NCI-H1694 (cell line): Measurements from ENCODE around the gene CCDC154.

Experiments
- DNase-seq: peaks from one replicate; lab custom pipeline; 2025; lab: John Stamatoyannopoulos, UW

CCDC154 gene

DNA sequence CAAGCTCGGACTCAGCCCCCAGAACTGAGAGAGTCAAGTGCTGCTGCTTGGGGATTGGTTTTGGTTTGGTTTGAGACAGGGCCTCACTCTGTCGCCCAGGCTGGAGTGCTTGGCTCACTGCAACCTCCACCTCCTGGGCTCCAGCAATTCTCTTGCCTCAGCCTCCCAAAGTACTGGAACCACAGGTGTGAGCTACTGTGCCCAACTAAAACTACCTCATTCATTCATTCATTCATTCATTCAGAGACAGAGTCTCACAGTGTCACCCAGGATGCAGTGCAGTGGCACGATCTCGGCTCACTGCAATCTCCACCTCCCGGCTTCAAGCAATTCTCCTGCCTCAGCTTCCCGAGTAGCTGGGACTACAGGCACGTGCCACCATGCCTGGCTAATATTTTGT is 54.6 kb downstream of the CCDC154 start:
- DNase-seq = no peak

DNA sequence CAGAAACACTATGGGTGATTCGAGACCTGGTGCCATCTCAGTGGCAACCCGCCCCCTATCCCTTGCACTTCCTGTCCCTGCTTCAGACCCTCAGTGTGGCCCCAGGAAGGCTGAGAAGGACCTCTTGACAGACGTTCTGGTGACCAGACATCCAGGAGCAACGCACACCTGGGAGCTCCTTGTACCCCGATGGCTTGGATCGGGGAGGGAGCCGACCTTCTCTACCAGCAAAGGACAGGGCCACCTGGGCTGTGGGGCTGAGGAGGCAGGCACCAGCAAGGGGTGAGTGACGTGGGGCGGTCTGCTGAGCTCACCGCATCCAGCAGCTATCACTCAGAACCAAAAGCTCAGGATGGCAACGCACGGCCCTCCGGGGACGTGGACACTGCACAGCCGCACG is 57.0 kb downstream of the CCDC154 start:
- DNase-seq = no peak

DNA sequence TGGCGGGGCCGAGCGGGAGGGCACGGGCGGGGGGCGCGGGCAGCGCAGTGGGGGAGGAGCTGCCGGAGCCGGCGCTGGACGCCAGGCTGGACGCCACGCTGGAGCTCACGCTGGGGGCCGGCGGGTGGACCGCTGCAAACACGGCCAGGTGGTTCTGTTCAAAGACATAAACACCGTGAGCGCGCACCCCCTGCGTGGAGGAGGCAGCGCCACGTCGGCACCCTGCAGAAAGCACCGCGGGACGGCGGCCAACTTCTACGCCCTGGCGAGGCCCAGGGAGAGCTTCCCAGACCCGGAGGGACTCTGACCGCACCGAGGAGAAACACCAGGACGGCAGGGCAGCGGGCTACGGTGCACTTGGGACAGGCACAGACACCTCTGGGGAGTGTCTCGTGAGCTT is 59.1 kb downstream of the CCDC154 start:
- no peak for DNase-seq
